A549 (cell line): ENCODE data around the gene GALNT5. TPM values are rescaled to one million over a fixed set of nuclear protein-coding genes. Genes with fewer than 3 reads are reported as not detected.
A peak's percentile ranks its signal among the peaks of the same experiment; 100 is the strongest.

ENCODE experiments used
- ATAC-seq, 2 experiments: fragments of 200-7000 bp in 1 of 2; fragments of >200 bp in 1 of 2; cut with Nextera tagmentation in 1 of 2; cut with Tn5 transposase in 1 of 2; 3 replicates each; pipeline versions ENCODE4 v1.8.0 to v1.9.1; 2018 to 2020; ENCODE audit warnings: mild to moderate bottlenecking in 1 of 2, moderate library complexity in 1 of 2
- CTCF ChIA-PET: fragments of 300-600 bp; sonication (Branson Sonifier 250); formaldehyde crosslinking; extraction: SDS; loops from one replicate; lab custom pipeline; 2021; ENCODE audit warnings: antibody characterized with exemption, inconsistent platforms; lab: Yijun Ruan, JAX
- POLR2A ChIA-PET: fragments of 350-600 bp; formaldehyde crosslinking; extraction: SDS; loops from one replicate; lab custom pipeline; 2021; ENCODE audit warnings: antibody characterized with exemption, inconsistent platforms; lab: Yijun Ruan, JAX
- DNase-seq, 2 experiments: peaks; one replicate each; pipeline versions ENCODE4 v3.0.0 to v3.0.0-alpha.2; 2011 to 2016; ENCODE audit warnings: low read depth in 1 of 2, low spot score in 1 of 2
- FAIRE-seq: peaks from 2 replicates; lab custom pipeline; 2011; peaks lifted over from hg19 to GRCh38; lab: Jason Lieb, UNC
- H3K27ac ChIP-seq, 2 experiments: fragments of >200 bp; sonication (Bioruptor Twin); formaldehyde crosslinking; 3 replicates each; pipeline ENCODE4 v1.5.1; 2016 to 2017
- H3K4me1 ChIP-seq: fragments of >200 bp; sonication (Bioruptor Twin); formaldehyde crosslinking; 3 replicates; pipeline ENCODE4 v1.6.1; 2016
- H3K4me2 ChIP-seq: fragments of >200 bp; sonication (Bioruptor Twin); formaldehyde crosslinking; 3 replicates; pipeline ENCODE4 v1.6.1; 2016
- H3K4me3 ChIP-seq: fragments of >200 bp; sonication (Bioruptor Twin); formaldehyde crosslinking; 3 replicates; pipeline ENCODE4 v1.5.1; 2016
- H3K9me3 ChIP-seq: fragments of >200 bp; sonication (Bioruptor Twin); formaldehyde crosslinking; 3 replicates; pipeline ENCODE4 v1.6.1; 2016
- BHLHE40 ChIP-seq: IDR thresholded peaks from 2 replicates; pipeline ENCODE4 v1.6.1; 2012; ENCODE audit warnings: low read depth, low read length, inconsistent platforms
- CHD2 ChIP-seq: fragments of 150-350 bp; IDR thresholded peaks from 2 replicates; pipeline ENCODE4 v1.6.1; 2014; ENCODE audit warnings: low read length; ENCODE audit not compliant: partially characterized antibody
- E2F6 ChIP-seq: IDR thresholded peaks from 2 replicates; pipeline ENCODE4 v1.6.1; 2012; ENCODE audit warnings: low read depth, borderline replicate concordance
- ELK1 ChIP-seq: fragments of 150-350 bp; IDR thresholded peaks from 2 replicates; pipeline ENCODE4 v1.6.1; 2014; ENCODE audit warnings: low read depth, mild to moderate bottlenecking, low read length
- EP300 ChIP-seq, 2 experiments: fragments of >200 bp; sonication (Bioruptor Twin); formaldehyde crosslinking; IDR thresholded peaks; 2 replicates in 1 of 2; 3 replicates in 1 of 2; pipeline ENCODE4 v1.6.1; 2016 to 2017
- FOSB ChIP-seq: fragments of 250-450 bp; sonication (Bioruptor Pico); IDR thresholded peaks from 2 replicates; pipeline ENCODE4 v1.5.0; 2020; ENCODE audit warnings: mild to moderate bottlenecking, moderate library complexity
- FOSL2 ChIP-seq, 2 experiments: fragments of 450-650 bp in 1 of 2; fragments of >200 bp in 1 of 2; sonication (Bioruptor Twin) in 1 of 2; formaldehyde crosslinking; IDR thresholded peaks; 2 replicates each; pipeline versions ENCODE4 v1.5.0 to v1.6.1; 2016 to 2020; ENCODE audit warnings: mild to moderate bottlenecking in 1 of 2, moderate library complexity in 1 of 2
- GATA3 ChIP-seq: IDR thresholded peaks from 2 replicates; pipeline ENCODE4 v1.6.1; 2012; ENCODE audit warnings: borderline replicate concordance
- HEYL ChIP-seq: fragments of 250-450 bp; sonication (Bioruptor Pico); IDR thresholded peaks from 2 replicates; pipeline ENCODE4 v1.8.0; 2021; ENCODE audit warnings: mild to moderate bottlenecking, moderate library complexity
- JUN ChIP-seq, 2 experiments: fragments of >200 bp; sonication (Bioruptor Twin); formaldehyde crosslinking; IDR thresholded peaks; 2 replicates in 1 of 2; 3 replicates in 1 of 2; pipeline ENCODE4 v1.6.1; 2016 to 2017
- JUNB ChIP-seq: fragments of >200 bp; sonication (Bioruptor Twin); formaldehyde crosslinking; IDR thresholded peaks from 2 replicates; pipeline ENCODE4 v1.6.1; 2016
- MYC ChIP-seq: IDR thresholded peaks from 2 replicates; pipeline ENCODE4 v1.6.1; 2012; ENCODE audit warnings: mild to moderate bottlenecking, inconsistent platforms, low read length, improper control_type of control experiment, borderline replicate concordance
- NR3C1 ChIP-seq: fragments of >200 bp; sonication (Bioruptor Twin); formaldehyde crosslinking; IDR thresholded peaks from 3 replicates; pipeline ENCODE4 v1.6.1; 2017
- PBX3 ChIP-seq: IDR thresholded peaks from 2 replicates; pipeline ENCODE4 v1.6.1; 2012
- RAD21 ChIP-seq, 2 experiments: fragments of >200 bp in 1 of 2; sonication (Bioruptor Twin) in 1 of 2; formaldehyde crosslinking in 1 of 2; IDR thresholded peaks in 1 of 2; conservative IDR thresholded peaks in 1 of 2; 2 replicates in 1 of 2; 3 replicates in 1 of 2; pipeline ENCODE4 v1.6.1; 2012 to 2018; ENCODE audit warnings: inconsistent platforms in 1 of 2
- REST ChIP-seq: fragments of 200-600 bp; sonication (generic); IDR thresholded peaks from 2 replicates; pipeline ENCODE4 v1.6.1; 2016; ENCODE audit warnings: antibody characterized with exemption, mild to moderate bottlenecking, moderate library complexity
- SMC3 ChIP-seq: fragments of >200 bp; sonication (Bioruptor Twin); formaldehyde crosslinking; IDR thresholded peaks from 3 replicates; pipeline ENCODE4 v1.6.1; 2018; ENCODE audit warnings: inconsistent platforms
- SREBF2 ChIP-seq: fragments of 450-650 bp; IDR thresholded peaks from 2 replicates; pipeline ENCODE4 v1.6.1; 2014; ENCODE audit warnings: mild to moderate bottlenecking, moderate library complexity
- TFCP2L1 ChIP-seq: fragments of 250-450 bp; sonication (Bioruptor Pico); IDR thresholded peaks from 2 replicates; pipeline ENCODE4 v1.5.0; 2021; ENCODE audit warnings: mild to moderate bottlenecking
- ZC3H11A ChIP-seq: fragments of 450-650 bp; IDR thresholded peaks from 2 replicates; pipeline ENCODE4 v1.6.1; 2014; ENCODE audit warnings: antibody characterized with exemption, mild to moderate bottlenecking
- ZFP36 ChIP-seq: fragments of 450-650 bp; IDR thresholded peaks from 2 replicates; pipeline ENCODE4 v1.6.1; 2014; ENCODE audit warnings: borderline replicate concordance; ENCODE audit not compliant: partially characterized antibody
- WGBS: methylation state at CpG from one replicate; pipeline ENCODE4 v1.1.6; 2017; ENCODE audit errors: missing lambda C conversion rate; 5-methylcytosine and 5-hydroxymethylcytosine counted together
- polyA plus RNA-seq, 4 experiments: library from polyadenylated mRNA; depleted of rRNA in 3 of 4; stranded (reverse); fragments of >200 nt; fragmentation: RNase III in 1 of 4; extraction: RNeasy Plus Mini Kit Qiagen cat#74134 plus additional on column Dnase treatment in 1 of 4; gene quantifications; 2 replicates in 3 of 4; 3 replicates in 1 of 4; pipeline ENCODE4 v1.2.3, GENCODE V29; 2011 to 2017
- TF ChIP-seq, protein P1 (sequence below): fragments of 450-650 bp; IDR thresholded peaks from 2 replicates; pipeline ENCODE4 v1.6.1; 2014; ENCODE audit warnings: antibody characterized with exemption
- TF ChIP-seq, protein P2 (sequence below): fragments of 250-450 bp; sonication (Bioruptor Pico); IDR thresholded peaks from 2 replicates; pipeline ENCODE4 v1.5.0; 2020; ENCODE audit warnings: low read depth, mild to moderate bottlenecking, moderate library complexity

Gene GALNT5
- polyA plus RNA-seq, 2 of the 4 experiments (the other 2 are of a cell fraction): 2.9 to 3.0 TPM

- ChIA-PET POLR2A (no interaction called here), CTCF (interaction anchor here (0.9 to 1.3 kb wide), 3 partner anchors 10 to 77 kb away, joined by 3 to 4 read pairs (median 4); no protein-coding TSS in a partner anchor)
- Histone ChIP-seq H3K9me3 (no peaks in the 10 kb centered on the region), H3K4me3 (no peak overlapping the region), H3K4me2 (peak overlapping the region; percentile 92; the same call in 2 of the 3 replicates), H3K27ac (peak overlapping the region in 1 of 2 experiments; percentile 22; a peak in 2 of 6 replicates), H3K4me1 (peaks cover 63% of the 10 kb centered on the region)
- DNase-seq (no peak), FAIRE-seq (no peak), ATAC-seq (no peak)
- WGBS: 94% methylated on average over 2 of the region's 2 CpGs
- no peak for TF ChIP-seq HEYL (CRISPR knock-in tag)
- TF ChIP-seq RAD21 (conservative IDR thresholded peaks at IDR 0.05 in 1 of 2, IDR thresholded peaks at IDR 0.05 in 1 of 2): no peak
- TF ChIP-seq FOSL2 (IDR thresholded peaks at IDR 0.05): no peak
- TF ChIP-seq FOSL2 (CRISPR knock-in tag; IDR thresholded peaks at IDR 0.05): no peak
- TF ChIP-seq PBX3: no peak
- TF ChIP-seq SREBF2: no peak
- TF ChIP-seq GATA3: no peak
- TF ChIP-seq CHD2: no peak
- no peak for TF ChIP-seq NR3C1
- TF ChIP-seq ELK1: no peak
- no peak for TF ChIP-seq JUN (IDR thresholded peaks at IDR 0.05)
- TF ChIP-seq MYC: no peak
- no peak for TF ChIP-seq REST
- no peak for TF ChIP-seq BHLHE40
- TF ChIP-seq EP300 (IDR thresholded peaks at IDR 0.05): no peak
- no peak for TF ChIP-seq ZC3H11A
- no peak for TF ChIP-seq JUNB
- TF ChIP-seq ZFP36: no peak
- TF ChIP-seq TFCP2L1 (CRISPR knock-in tag): no peak
Measured at GRCh38 chr2:157259386-157259785, 1.9 kb downstream of the GALNT5 start.

- FAIRE-seq (no peak), DNase-seq (no peak), ATAC-seq (no peak)
- Histone ChIP-seq H3K4me2 (peak overlapping the region; percentile 78; the same call in 2 of the 3 replicates), H3K4me1 (peaks cover 63% of the 10 kb centered on the region), H3K27ac (peak overlapping the region in 1 of 2 experiments; percentile 83; a peak in 2 of 6 replicates), H3K9me3 (no peaks in the 10 kb centered on the region), H3K4me3 (no peak overlapping the region)
- 96% methylated on average over 2 of the region's 2 CpGs for WGBS
- POLR2A ChIA-PET: no interaction called here
- TF ChIP-seq TFCP2L1 (CRISPR knock-in tag) (no peak), SREBF2 (no peak), SMC3 (no peak), NR3C1 (no peak), HEYL (CRISPR knock-in tag) (no peak), FOSB (CRISPR knock-in tag) (no peak), RAD21 (conservative IDR thresholded peaks at IDR 0.05 in 1 of 2, IDR thresholded peaks at IDR 0.05 in 1 of 2) (no peak), E2F6 (no peak)
- TF ChIP-seq, protein P1, sequence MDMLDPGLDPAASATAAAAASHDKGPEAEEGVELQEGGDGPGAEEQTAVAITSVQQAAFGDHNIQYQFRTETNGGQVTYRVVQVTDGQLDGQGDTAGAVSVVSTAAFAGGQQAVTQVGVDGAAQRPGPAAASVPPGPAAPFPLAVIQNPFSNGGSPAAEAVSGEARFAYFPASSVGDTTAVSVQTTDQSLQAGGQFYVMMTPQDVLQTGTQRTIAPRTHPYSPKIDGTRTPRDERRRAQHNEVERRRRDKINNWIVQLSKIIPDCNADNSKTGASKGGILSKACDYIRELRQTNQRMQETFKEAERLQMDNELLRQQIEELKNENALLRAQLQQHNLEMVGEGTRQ: no peak
- TF ChIP-seq, protein P2, sequence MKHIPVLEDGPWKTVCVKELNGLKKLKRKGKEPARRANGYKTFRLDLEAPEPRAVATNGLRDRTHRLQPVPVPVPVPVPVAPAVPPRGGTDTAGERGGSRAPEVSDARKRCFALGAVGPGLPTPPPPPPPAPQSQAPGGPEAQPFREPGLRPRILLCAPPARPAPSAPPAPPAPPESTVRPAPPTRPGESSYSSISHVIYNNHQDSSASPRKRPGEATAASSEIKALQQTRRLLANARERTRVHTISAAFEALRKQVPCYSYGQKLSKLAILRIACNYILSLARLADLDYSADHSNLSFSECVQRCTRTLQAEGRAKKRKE: no peak
- CTCF ChIA-PET: interaction anchor here (1.0 to 1.5 kb wide), 3 partner anchors 11 to 76 kb away, joined by 3 to 4 read pairs (median 4); no protein-coding TSS in a partner anchor
Measured at GRCh38 chr2:157259960-157260359, 2.5 kb downstream of the GALNT5 start.
